Thyroid gland (tissue), 4 donors: Measurements from ENCODE around the gene CHD6. TPM values are rescaled to one million over a fixed set of nuclear protein-coding genes. Genes with fewer than 3 reads are reported as not detected.

Experiments used
- DNase-seq, 2 donors: peaks; one replicate each; pipeline ENCODE4 v3.0.0-alpha.2; 2019
- H3K27ac ChIP-seq, 3 donors: fragments of 200-600 bp; sonication (generic); 1 replicate in 2 of 3; 2 replicates in 1 of 3; pipeline ENCODE4 v1.5.1; 2016 to 2019; ENCODE audit warnings: mild to moderate bottlenecking in 1 of 3, moderate library complexity in 1 of 3
- H3K27me3 ChIP-seq: fragments of 200-600 bp; sonication (generic); one replicate; pipeline ENCODE4 v1.5.1; 2019
- H3K36me3 ChIP-seq, 2 donors: fragments of 200-600 bp; sonication (generic); one replicate each; pipeline ENCODE4 v1.5.1; 2016 to 2019
- H3K4me1 ChIP-seq, 2 donors: fragments of 200-600 bp; sonication (generic); one replicate each; pipeline ENCODE4 v1.5.1; 2017 to 2019
- H3K4me3 ChIP-seq, 3 donors: fragments of 200-600 bp; sonication (generic); replicated peaks in 1 of 3; 1 replicate in 2 of 3; 2 replicates in 1 of 3; pipeline ENCODE4 v1.5.1; 2016; ENCODE audit warnings: mild to moderate bottlenecking in 1 of 3
- H3K9me3 ChIP-seq: fragments of 200-600 bp; sonication (generic); one replicate; pipeline ENCODE4 v1.5.1; 2017
- CTCF ChIP-seq, 6 experiments: fragments of 200-600 bp in 3 of 6; fragments of 450-650 bp in 3 of 6; sonication (generic) in 3 of 6; IDR thresholded peaks; one replicate each; pipeline ENCODE4 v1.5.1; 2016 to 2019; ENCODE audit warnings: antibody characterized with exemption in 6 of 6, mild to moderate bottlenecking in 2 of 6, inconsistent platforms in 1 of 6, moderate library complexity in 1 of 6
- POLR2A ChIP-seq, 2 donors: fragments of 450-650 bp; IDR thresholded peaks; one replicate each; pipeline ENCODE4 v1.6.1; 2017; ENCODE audit warnings: antibody characterized with exemption in 2 of 2, mild to moderate bottlenecking in 2 of 2, moderate library complexity in 1 of 2
- WGBS, 2 donors: methylation state at CpG; one replicate each; pipeline ENCODE4 v1.1.5; 2017; 5-methylcytosine and 5-hydroxymethylcytosine counted together
- intact Hi-C: fragments of 100-400 bp; cut with DNase I; formaldehyde crosslinking; loops from one replicate; pipeline ENCODE4 v1.15.1; 2023
- total RNA-seq, 4 donors: library from RNA; depleted of rRNA; stranded (reverse); fragments of >200 nt; gene quantifications; one replicate each; pipeline ENCODE4 v1.2.3, GENCODE V29; 2016

CHD6 gene
- total RNA-seq, 4 donors from 2014 or later: 58.0 to 104 (median 81.6) TPM

- Histone ChIP-seq H3K4me1 (peaks cover 43 to 56% of the 10 kb centered on the region in 2 donors), H3K36me3 (no peaks in the 10 kb centered on the region), H3K9me3 (no peaks in the 10 kb centered on the region), H3K27ac (no peak overlapping the region), H3K4me3 (no peak overlapping the region), H3K27me3 (no peaks in the 10 kb centered on the region)
- no peak for DNase-seq
- intact Hi-C loops: no loop called here
- WGBS, 2 donors: 70 to 76% methylated on average over 3 of the region's 3 CpGs
- TF ChIP-seq CTCF (IDR thresholded peaks at IDR 0.05) (peak in 2 of 6 experiments; percentile 25), POLR2A (IDR thresholded peaks at IDR 0.05) (no peak)
Observed at GRCh38 chr20:41572010-41572572, 46.1 kb downstream of the CHD6 start.

- Histone ChIP-seq H3K36me3 (no peaks in the 10 kb centered on the region), H3K27me3 (no peaks in the 10 kb centered on the region), H3K9me3 (no peaks in the 10 kb centered on the region), H3K4me3 (no peak overlapping the region), H3K4me1 (peaks cover 32 to 45% of the 10 kb centered on the region in 2 donors), H3K27ac (no peak overlapping the region)
- WGBS, 2 donors: 90 to 95% methylated on average over 2 of the region's 2 CpGs
- intact Hi-C loops: no loop called here
- TF ChIP-seq CTCF (IDR thresholded peaks at IDR 0.05) (no peak), POLR2A (IDR thresholded peaks at IDR 0.05) (no peak)
- DNase-seq: no peak
Observed at GRCh38 chr20:41571006-41571405, 47.2 kb downstream of the CHD6 start.

GRCh38 chr20:41570557-41570956 lies 47.6 kb downstream of the CHD6 start:
- no peaks in the 10 kb centered on the region for H3K36me3 ChIP-seq
- H3K4me1 ChIP-seq: peaks cover 31 to 45% of the 10 kb centered on the region in 2 donors
- no peaks in the 10 kb centered on the region for H3K9me3 ChIP-seq
- H3K27me3 ChIP-seq: no peaks in the 10 kb centered on the region
- intact Hi-C loops: no loop called here
- no peak overlapping the region for H3K27ac ChIP-seq
- no peak for DNase-seq
- H3K4me3 ChIP-seq: no peak overlapping the region
- TF ChIP-seq POLR2A (IDR thresholded peaks at IDR 0.05): no peak
- no peak for TF ChIP-seq CTCF (IDR thresholded peaks at IDR 0.05)

GRCh38 chr20:41567615-41568014 lies 50.6 kb downstream of the CHD6 start:
- no peaks in the 10 kb centered on the region for H3K36me3 ChIP-seq
- intact Hi-C loops: no loop called here
- 88 to 96% methylated on average over 2 of the region's 2 CpGs for WGBS, 2 donors
- H3K4me3 ChIP-seq: no peak overlapping the region
- TF ChIP-seq CTCF (IDR thresholded peaks at IDR 0.05): no peak
- no peak for TF ChIP-seq POLR2A (IDR thresholded peaks at IDR 0.05)
- H3K9me3 ChIP-seq: no peaks in the 10 kb centered on the region
- no peaks in the 10 kb centered on the region for H3K27me3 ChIP-seq
- H3K27ac ChIP-seq: no peak overlapping the region
- DNase-seq: no peak
- peaks cover 29 to 32% of the 10 kb centered on the region in 2 donors for H3K4me1 ChIP-seq

- 88 to 97% methylated on average over 3 of the region's 3 CpGs for WGBS, 2 donors
- H3K4me1 ChIP-seq: peaks cover 26% of the 10 kb centered on the region in 2 donors
- H3K4me3 ChIP-seq: no peak overlapping the region
- H3K27ac ChIP-seq: no peak overlapping the region
- no peaks in the 10 kb centered on the region for H3K27me3 ChIP-seq
- TF ChIP-seq POLR2A (IDR thresholded peaks at IDR 0.05): no peak
- no peak for TF ChIP-seq CTCF (IDR thresholded peaks at IDR 0.05)
- H3K36me3 ChIP-seq: no peaks in the 10 kb centered on the region
- no peak for DNase-seq
- no peaks in the 10 kb centered on the region for H3K9me3 ChIP-seq
- intact Hi-C loops: no loop called here
Observed at GRCh38 chr20:41566896-41567527, 51.2 kb downstream of the CHD6 start.
